ENCODE data around the gene GPR25. TPM values are rescaled to one million over a fixed set of nuclear protein-coding genes. Genes with fewer than 3 reads are reported as not detected.

Gene GPR25
- polyA plus RNA-seq, 1 donor (not counting 4 experiments of a cell fraction or from before 2014, with no cell fraction given): not detected

DNA sequence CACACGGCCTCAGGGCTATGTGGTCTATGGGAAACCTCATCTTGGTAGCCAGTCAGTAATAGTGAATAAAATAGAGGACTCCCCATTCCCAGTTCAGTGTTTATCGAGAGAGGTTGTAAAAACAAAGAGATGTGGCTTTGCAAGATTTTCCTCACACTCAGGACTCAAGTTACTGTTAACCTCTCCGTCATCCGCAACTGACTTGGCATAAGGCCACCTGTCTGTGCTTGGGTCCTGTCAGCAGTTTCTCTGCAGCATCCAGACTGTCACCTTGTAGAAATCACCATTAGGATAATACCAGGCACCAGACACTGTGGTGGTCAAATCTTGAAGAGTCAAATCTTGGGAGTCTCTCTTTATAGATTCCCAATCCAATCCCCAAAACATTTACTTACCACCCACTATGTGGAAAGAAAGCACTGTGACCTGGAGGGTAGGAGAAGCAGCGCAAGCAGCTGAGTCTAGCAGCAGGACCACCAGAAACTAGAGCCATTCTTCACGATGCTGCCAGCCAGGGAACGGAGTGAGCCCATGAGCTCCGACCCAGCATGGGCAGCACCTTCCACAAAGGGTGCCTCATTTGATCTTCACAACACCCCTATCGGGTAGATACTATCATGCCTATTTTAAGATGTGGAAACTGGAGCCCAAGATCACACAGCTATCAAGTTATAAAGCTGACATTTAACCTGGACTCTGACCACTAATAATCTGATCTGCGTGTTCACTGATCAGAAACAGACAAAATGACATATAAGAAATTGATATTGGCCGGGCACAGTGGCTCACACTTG is 5.6 kb upstream of the GPR25 start:
- Histone ChIP-seq H3K36me3 (ENCODE audit: control insufficient read depth in 2 of 2, extremely low read depth in 1 of 2, insufficient read depth in 2 of 2, low read length in 2 of 2) (peaks cover 6 to 8% of the 10 kb centered on the region in 2 experiments), H3K9ac (ENCODE audit: control insufficient read depth, extremely low read depth, insufficient read depth, low read length) (no peak overlapping the region), H4K20me1 (ENCODE audit: control insufficient read depth, extremely low read depth, insufficient read depth, low read length) (no peaks in the 10 kb centered on the region), H2AFZ (ENCODE audit: control insufficient read depth, low read length) (no peak overlapping the region), H3K27ac (ENCODE audit: control insufficient read depth, insufficient read depth, low read length) (no peak overlapping the region), H3K79me2 (ENCODE audit: control insufficient read depth, insufficient read depth, low read length) (no peaks in the 10 kb centered on the region), H3K4me2 (ENCODE audit: control insufficient read depth, extremely low read depth, insufficient read depth, low read depth, low read length) (no peak overlapping the region), H3K27me3 (ENCODE audit: control insufficient read depth, extremely low read depth, insufficient read depth, low read length) (peaks cover 10% of the 10 kb centered on the region), H3K9me1 (ENCODE audit: control insufficient read depth, extremely low read depth, insufficient read depth, low read length) (no peaks in the 10 kb centered on the region), H3K9me3 (ENCODE audit: control insufficient read depth, low read depth, low read length) (no peaks in the 10 kb centered on the region), H3K4me3 (ENCODE audit: control insufficient read depth in 2 of 3, extremely low read depth in 1 of 3, insufficient read depth in 2 of 3, low read depth in 1 of 3, low read length in 3 of 3) (no peak overlapping the region), H3K4me1 (ENCODE audit: control insufficient read depth, extremely low read depth, insufficient read depth, low read length) (no peaks in the 10 kb centered on the region)
- TF ChIP-seq CTCF (optimal IDR thresholded peaks at IDR 0.05 in 1 of 3, IDR thresholded peaks at IDR 0.05 in 1 of 3, conservative IDR thresholded peaks at IDR 0.05 in 1 of 3; ENCODE audit: extremely low read depth in 1 of 3, insufficient read depth in 2 of 3, low read length in 3 of 3) (no peak), EZH2 (IDR thresholded peaks at IDR 0.05; ENCODE audit: low read length) (no peak)
- dilution Hi-C loops (cut with MboI; ENCODE audit: extremely low pct_ligation_motif_present, low sequenced_read_pairs): no loop called here
- no peak for DNase-seq (ENCODE audit: low read depth, low spot score)
- no peak for FAIRE-seq

- H3K9me1 ChIP-seq (ENCODE audit: control insufficient read depth, extremely low read depth, insufficient read depth, low read length): no peaks in the 10 kb centered on the region
- no peaks in the 10 kb centered on the region for H3K4me1 ChIP-seq (ENCODE audit: control insufficient read depth, extremely low read depth, insufficient read depth, low read length)
- TF ChIP-seq EZH2 (IDR thresholded peaks at IDR 0.05; ENCODE audit: low read length) (no peak), CTCF (optimal IDR thresholded peaks at IDR 0.05 in 1 of 3, IDR thresholded peaks at IDR 0.05 in 1 of 3, conservative IDR thresholded peaks at IDR 0.05 in 1 of 3; ENCODE audit: extremely low read depth in 1 of 3, insufficient read depth in 2 of 3, low read length in 3 of 3) (no peak)
- no peaks in the 10 kb centered on the region for H4K20me1 ChIP-seq (ENCODE audit: control insufficient read depth, extremely low read depth, insufficient read depth, low read length)
- H2AFZ ChIP-seq (ENCODE audit: control insufficient read depth, low read length): no peak overlapping the region
- no peaks in the 10 kb centered on the region for H3K9me3 ChIP-seq (ENCODE audit: control insufficient read depth, low read depth, low read length)
- dilution Hi-C loops (cut with MboI; ENCODE audit: extremely low pct_ligation_motif_present, low sequenced_read_pairs): no loop called here
- no peaks in the 10 kb centered on the region for H3K36me3 ChIP-seq (ENCODE audit: control insufficient read depth in 2 of 2, extremely low read depth in 1 of 2, insufficient read depth in 2 of 2, low read length in 2 of 2)
- H3K79me2 ChIP-seq (ENCODE audit: control insufficient read depth, insufficient read depth, low read length): no peaks in the 10 kb centered on the region
- H3K4me2 ChIP-seq (ENCODE audit: control insufficient read depth, extremely low read depth, insufficient read depth, low read depth, low read length): no peak overlapping the region
- no peak overlapping the region for H3K9ac ChIP-seq (ENCODE audit: control insufficient read depth, extremely low read depth, insufficient read depth, low read length)
- H3K27ac ChIP-seq (ENCODE audit: control insufficient read depth, insufficient read depth, low read length): no peak overlapping the region
- peaks cover 31% of the 10 kb centered on the region for H3K27me3 ChIP-seq (ENCODE audit: control insufficient read depth, extremely low read depth, insufficient read depth, low read length)
- H3K4me3 ChIP-seq (ENCODE audit: control insufficient read depth in 2 of 3, extremely low read depth in 1 of 3, insufficient read depth in 2 of 3, low read depth in 1 of 3, low read length in 3 of 3): no peak overlapping the region
- FAIRE-seq: no peak
- DNase-seq (ENCODE audit: low read depth, low spot score): no peak
Measured at GRCh38 chr1:200869376-200869752, 3.4 kb upstream of the GPR25 start.

Data from keratinocyte (primary cell).